ENCODE measurements around the gene ARHGEF5. TPM values are rescaled to one million over a fixed set of nuclear protein-coding genes. Genes with fewer than 3 reads are reported as not detected.

ARHGEF5 gene
- total and polyA plus RNA-seq, 12 donors, result 0.46 to 3.9 (median 1.8) TPM

DNA sequence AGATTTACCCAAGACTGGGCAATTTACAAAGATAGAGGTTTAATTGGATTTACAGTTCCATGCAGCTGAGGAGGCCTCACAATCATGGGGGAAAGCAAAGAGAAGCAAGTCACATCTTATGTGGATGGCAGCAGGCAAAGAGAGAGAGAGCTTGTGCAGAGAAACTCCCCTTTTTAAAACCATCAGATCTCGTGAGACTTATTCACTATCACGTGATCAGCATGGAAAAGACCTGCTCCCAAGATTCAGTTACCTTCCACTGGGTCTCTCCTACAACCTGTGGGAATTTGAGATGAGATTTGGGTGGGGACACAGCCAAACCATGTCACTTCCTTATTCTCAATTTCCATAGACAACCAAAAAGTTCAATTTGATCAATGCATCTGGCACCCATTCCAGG is 73.2 kb downstream of the ARHGEF5 start:
- intact Hi-C loops (cut with DNase I), result no loop called here
- H3K4me1 ChIP-seq, result no peaks in the 10 kb centered on the region
- no peak overlapping the region for H3K4me3 ChIP-seq
- TF ChIP-seq, protein P1, sequence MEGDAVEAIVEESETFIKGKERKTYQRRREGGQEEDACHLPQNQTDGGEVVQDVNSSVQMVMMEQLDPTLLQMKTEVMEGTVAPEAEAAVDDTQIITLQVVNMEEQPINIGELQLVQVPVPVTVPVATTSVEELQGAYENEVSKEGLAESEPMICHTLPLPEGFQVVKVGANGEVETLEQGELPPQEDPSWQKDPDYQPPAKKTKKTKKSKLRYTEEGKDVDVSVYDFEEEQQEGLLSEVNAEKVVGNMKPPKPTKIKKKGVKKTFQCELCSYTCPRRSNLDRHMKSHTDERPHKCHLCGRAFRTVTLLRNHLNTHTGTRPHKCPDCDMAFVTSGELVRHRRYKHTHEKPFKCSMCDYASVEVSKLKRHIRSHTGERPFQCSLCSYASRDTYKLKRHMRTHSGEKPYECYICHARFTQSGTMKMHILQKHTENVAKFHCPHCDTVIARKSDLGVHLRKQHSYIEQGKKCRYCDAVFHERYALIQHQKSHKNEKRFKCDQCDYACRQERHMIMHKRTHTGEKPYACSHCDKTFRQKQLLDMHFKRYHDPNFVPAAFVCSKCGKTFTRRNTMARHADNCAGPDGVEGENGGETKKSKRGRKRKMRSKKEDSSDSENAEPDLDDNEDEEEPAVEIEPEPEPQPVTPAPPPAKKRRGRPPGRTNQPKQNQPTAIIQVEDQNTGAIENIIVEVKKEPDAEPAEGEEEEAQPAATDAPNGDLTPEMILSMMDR (IDR thresholded peaks at IDR 0.05), result no peak
- 62 to 77% methylated on average over 2 of the region's 2 CpGs for WGBS, 2 donors
- H3K9me3 ChIP-seq, result peaks cover 0 to 37% (median 5%) of the 10 kb centered on the region in 11 donors
- no peak overlapping the region for H3K27ac ChIP-seq
- ATAC-seq (no peak), DNase-seq (no peak)
- H3K27me3 ChIP-seq, result no peaks in the 10 kb centered on the region
- H3K36me3 ChIP-seq, result no peaks in the 10 kb centered on the region

Other genes with a start within 250 kb of the ARHGEF5 start
- gene OR2A2, start 245.8 kb upstream of the ARHGEF5 start, total RNA-seq, result not detected
- not detected for gene OR2A2, start 245.8 kb upstream of the ARHGEF5 start, polyA plus RNA-seq
- gene OR2A14, start 232.2 kb upstream of the ARHGEF5 start, total RNA-seq, result not detected
- not detected for gene OR2A14, start 232.2 kb upstream of the ARHGEF5 start, polyA plus RNA-seq
- gene CTAGE4, start 171.9 kb upstream of the ARHGEF5 start, total RNA-seq, result under 1 TPM in 8 of 10 donors, not detected in 2; 0.13 to 0.80 (median 0.24) TPM
- under 1 TPM; 0.03 to 0.59 TPM for gene CTAGE4, start 171.9 kb upstream of the ARHGEF5 start, polyA plus RNA-seq
- 1 to 10 TPM in 3 of 10 donors, under 1 TPM in 5, not detected in 2; 0.13 to 2.2 (median 0.91) TPM for gene ARHGEF35, start 159.6 kb upstream of the ARHGEF5 start, total RNA-seq
- under 1 TPM; 0.41 to 0.66 TPM for gene ARHGEF35, start 159.6 kb upstream of the ARHGEF5 start, polyA plus RNA-seq
- gene OR2A42, start 115.8 kb upstream of the ARHGEF5 start, total RNA-seq, result under 1 TPM in 2 of 10 donors, not detected in 8; 0.05 to 0.07 TPM
- gene OR2A42, start 115.8 kb upstream of the ARHGEF5 start, polyA plus RNA-seq, result under 1 TPM; 0.01 to 0.07 TPM
- under 1 TPM; 0.23 to 0.56 (median 0.40) TPM for gene OR2A7, start 90.6 kb upstream of the ARHGEF5 start, total RNA-seq
- gene OR2A7, start 90.6 kb upstream of the ARHGEF5 start, polyA plus RNA-seq, result under 1 TPM; 0.13 to 0.51 TPM
- under 1 TPM in 4 of 10 donors, not detected in 6; 0.13 to 0.27 (median 0.18) TPM for gene CTAGE8, start 86.1 kb upstream of the ARHGEF5 start, total RNA-seq
- under 1 TPM; 0.04 to 0.29 TPM for gene CTAGE8, start 86.1 kb upstream of the ARHGEF5 start, polyA plus RNA-seq
- under 1 TPM in 2 of 10 donors, not detected in 8; 0.15 to 0.20 TPM for gene OR2A1, start 43.0 kb upstream of the ARHGEF5 start, total RNA-seq
- gene OR2A1, start 43.0 kb upstream of the ARHGEF5 start, polyA plus RNA-seq, result under 1 TPM in 1 of 2 donors, not detected in 1; 0.01 TPM
- gene NOBOX, start 48.3 kb downstream of the ARHGEF5 start, total RNA-seq, result not detected
- gene NOBOX, start 48.3 kb downstream of the ARHGEF5 start, polyA plus RNA-seq, result not detected

All from heart right ventricle (tissue), 16 donors.